Fibroblast of peridontal ligament (primary cell): Measurements from ENCODE around the gene ASB1.

Experiments
- DNase-seq: peaks from one replicate; pipeline ENCODE4 v3.0.0-alpha.2; 2010; ENCODE audit errors: extremely low read depth

ASB1 gene

GRCh38 chr2:238467062-238467461, 40.3 kb downstream of the ASB1 start:
- DNase-seq = no peak

DNA sequence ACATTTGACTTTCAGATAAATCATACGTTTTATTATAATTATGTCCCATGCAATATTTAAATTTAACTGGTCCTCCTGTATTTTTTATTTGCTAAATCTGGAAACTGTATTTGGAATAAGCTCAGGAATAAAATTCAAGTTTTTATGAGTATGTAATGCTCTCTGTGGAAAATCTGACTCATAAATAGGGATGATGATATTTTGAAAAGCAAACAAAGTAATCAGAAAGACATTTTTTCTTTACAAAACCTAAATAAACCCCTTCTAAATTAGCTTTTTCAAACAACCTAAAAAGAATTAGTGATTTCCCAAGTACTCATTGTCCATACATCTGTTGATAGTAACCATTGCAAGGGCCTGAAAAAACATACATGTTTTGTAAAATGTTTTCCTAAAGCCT, 41.1 kb downstream of the ASB1 start:
- DNase-seq = peak; percentile 81

DNA sequence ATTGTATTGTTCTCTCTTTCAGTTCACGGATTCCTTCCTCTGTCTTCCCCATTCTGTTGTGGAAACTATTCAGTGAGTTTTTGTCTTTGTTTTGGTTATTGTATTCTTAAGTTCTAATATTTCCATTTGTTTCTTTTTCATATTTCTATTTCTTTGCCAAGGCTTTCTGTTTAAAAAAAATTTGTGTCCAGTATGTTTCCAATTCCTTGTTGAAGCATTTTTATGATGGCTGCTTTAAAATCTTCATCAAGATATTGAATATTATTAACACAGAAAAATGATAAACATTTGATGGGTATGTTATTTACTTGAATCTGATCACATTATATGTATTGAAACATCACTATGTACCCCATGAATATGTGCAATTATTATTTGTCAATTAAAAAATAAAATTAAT, 42.4 kb downstream of the ASB1 start:
- no peak for DNase-seq

DNA sequence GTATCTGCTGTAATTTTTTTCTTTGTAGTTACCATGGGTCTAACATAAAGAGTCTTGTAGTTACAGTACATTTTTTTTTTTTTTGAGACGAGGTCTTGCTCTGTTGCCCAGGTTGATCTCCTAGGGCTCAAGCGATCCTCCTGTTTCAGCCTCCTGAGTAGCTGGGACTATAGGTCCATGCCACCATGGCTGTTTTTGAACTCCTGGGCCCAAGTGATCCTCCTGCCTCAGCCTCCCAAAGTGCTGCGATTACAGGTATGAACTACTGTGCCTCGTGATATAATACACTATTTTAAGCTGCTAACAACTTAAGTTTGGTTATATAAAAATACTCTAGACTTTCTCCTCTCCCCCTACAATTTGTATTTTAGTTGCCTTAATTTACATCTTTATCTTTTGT, 46.3 kb downstream of the ASB1 start:
- no peak for DNase-seq

GRCh38 chr2:238473523-238473922, 46.8 kb downstream of the ASB1 start:
- DNase-seq = no peak

DNA sequence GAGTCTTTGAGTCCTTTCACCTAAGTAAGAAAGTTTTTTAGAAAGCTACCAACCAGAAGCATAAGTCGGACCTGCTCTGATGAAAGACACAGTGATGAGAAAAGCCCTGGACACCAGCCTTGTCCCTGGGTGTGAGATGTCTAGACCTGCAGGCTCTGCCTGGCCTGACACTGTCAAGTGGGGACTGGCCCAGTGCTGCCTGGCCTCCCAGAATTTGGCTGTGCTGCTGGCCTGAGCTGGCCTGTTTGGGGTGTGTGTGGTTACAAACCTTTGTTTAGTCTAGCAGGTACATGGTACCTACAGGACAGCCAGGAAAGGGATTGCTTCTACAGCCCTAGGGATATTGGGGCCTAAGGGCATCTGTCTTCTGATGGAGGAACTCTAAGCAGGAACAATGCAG, 48.3 kb downstream of the ASB1 start:
- no peak for DNase-seq

- no peak for DNase-seq
Observed at GRCh38 chr2:238475566-238475965, 48.8 kb downstream of the ASB1 start.

- no peak for DNase-seq
Observed at GRCh38 chr2:238476258-238476657, 49.5 kb downstream of the ASB1 start.

DNA sequence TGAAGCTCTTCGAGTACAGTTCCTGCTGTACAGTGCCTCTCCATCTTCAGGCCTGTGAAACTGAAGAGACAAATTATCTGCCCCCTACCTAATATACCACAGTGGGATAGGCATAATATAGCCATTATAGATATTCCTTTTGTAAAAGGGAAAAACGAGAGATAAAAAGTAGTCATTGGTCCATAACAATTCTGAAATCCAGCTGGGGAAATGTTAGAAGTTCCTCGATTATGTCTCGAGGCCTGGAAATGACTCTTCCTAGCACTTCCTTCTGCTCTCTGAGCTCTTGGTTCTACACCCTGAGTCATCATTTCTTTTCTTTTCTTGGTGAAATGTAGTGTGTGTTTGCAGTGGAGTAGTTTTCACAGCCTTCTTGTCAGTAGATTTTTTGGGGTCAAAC, 51.5 kb downstream of the ASB1 start:
- DNase-seq = no peak

- DNase-seq = no peak
Observed at GRCh38 chr2:238479847-238480246, 53.1 kb downstream of the ASB1 start.

GRCh38 chr2:238483021-238483420, 56.3 kb downstream of the ASB1 start:
- DNase-seq = no peak

GRCh38 chr2:238483656-238484055, 56.9 kb downstream of the ASB1 start:
- no peak for DNase-seq

GRCh38 chr2:238484522-238485452, 58.1 kb downstream of the ASB1 start:
- no peak for DNase-seq

DNA sequence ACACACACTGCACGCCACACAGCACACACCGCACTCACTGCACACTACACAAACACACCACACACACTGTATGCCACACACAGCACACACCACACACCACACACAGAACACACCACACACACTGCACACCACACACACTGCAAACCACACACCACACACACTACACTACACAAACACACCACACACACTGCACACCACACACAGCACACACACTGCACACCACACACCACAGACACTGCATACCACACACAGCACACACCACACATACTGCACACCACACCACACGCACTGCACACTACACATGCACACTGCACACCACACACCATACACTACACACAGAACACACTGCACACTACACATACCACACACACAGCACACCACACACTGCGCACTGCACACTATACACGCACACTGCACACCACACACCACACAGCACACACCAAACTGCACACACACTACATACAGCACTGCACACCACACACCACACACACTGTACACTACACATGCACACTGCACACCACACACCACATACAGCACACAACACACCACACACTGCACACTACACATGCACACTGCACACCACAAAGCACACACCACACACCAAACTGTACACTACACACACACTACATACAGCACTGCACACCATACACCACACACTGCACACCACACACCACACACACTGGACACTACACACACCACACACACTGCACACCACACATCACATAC, 59.6 kb downstream of the ASB1 start:
- DNase-seq = no peak

DNA sequence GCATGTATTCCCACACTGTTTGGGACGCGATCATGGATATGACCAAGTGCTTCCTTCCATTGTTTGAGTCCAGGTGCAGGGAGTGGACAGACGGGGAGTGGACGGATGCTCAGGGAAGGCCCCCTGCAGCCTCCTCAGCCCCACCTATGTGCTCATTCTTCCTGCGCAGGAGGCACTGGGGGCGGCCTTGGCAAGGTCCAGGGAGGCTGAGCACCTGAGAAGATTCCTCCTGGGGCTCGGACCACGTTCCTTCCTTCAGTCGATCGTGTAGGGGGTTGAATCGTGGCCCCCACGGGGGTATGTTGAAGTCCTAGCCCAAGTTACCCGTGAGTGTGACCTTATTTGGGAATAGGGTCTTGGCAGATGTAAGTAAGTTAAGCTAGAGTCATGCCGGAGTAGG, 60.4 kb downstream of the ASB1 start:
- no peak for DNase-seq

- no peak for DNase-seq
Observed at GRCh38 chr2:238487652-238488346, 61.1 kb downstream of the ASB1 start.

DNA sequence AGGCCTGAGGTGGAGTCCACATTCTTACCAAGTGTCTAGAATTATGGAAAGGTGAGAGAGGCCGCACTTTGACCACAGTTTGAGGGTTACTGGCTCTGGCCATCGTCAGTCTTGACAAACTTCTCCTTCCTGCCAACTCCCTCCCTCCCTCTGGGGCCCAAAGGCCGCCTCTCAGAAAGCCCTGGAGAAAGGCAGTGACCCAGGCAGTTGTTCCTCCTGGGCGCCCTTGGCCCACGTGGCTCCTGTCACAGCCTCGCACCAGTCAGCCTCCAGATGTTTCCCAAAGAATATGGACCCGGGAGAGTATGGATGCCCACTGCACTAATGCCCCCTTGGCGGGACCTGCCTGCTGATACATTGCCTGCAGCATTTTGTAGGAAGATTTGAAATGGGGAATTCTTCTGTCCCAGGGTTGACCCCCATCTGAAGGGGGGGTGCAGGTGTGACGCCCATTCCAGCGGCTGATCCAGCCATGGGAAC, 61.7 kb downstream of the ASB1 start:
- no peak for DNase-seq

DNA sequence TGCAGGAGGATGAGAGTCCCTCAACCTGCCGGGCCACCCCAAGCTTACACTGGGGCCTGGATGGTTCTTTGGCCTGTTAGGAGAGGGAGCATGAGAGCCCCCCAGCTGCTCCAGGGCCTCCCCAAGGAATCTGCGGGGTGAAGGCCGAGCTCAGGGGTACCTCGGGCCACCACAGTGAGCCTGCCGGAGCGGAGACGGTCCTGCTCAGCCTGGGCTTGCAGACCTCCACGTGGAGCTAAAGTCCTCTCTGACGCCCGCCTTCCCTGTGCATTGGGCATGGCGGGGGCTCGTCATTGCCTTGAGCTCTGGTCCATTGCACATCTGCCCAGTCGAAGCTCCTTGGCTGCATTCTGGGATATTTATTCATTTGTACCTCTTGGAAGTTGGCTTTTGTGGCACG, 62.7 kb downstream of the ASB1 start:
- DNase-seq = no peak

GRCh38 chr2:238489896-238490295, 63.2 kb downstream of the ASB1 start:
- DNase-seq = no peak

DNA sequence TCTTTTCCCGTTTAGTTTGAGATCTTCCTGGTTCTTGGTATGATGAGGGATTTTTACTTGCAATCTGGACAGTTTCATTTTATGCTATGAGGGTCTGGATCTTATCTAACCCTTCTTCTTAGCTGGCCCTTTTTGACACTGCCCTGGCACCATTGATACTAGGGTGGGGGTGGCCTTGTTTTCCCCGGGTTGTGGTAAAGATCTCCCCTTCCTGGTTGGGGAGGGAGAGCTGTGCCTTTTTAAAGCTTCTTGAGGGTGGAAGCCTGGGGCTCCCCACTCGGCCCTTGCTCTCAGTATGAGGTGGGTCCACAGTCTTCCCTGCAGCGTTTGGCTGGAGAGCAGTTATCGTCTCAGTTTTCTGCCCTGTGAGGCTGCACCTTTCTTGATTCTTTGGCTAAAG, 66.1 kb downstream of the ASB1 start:
- DNase-seq = no peak

DNA sequence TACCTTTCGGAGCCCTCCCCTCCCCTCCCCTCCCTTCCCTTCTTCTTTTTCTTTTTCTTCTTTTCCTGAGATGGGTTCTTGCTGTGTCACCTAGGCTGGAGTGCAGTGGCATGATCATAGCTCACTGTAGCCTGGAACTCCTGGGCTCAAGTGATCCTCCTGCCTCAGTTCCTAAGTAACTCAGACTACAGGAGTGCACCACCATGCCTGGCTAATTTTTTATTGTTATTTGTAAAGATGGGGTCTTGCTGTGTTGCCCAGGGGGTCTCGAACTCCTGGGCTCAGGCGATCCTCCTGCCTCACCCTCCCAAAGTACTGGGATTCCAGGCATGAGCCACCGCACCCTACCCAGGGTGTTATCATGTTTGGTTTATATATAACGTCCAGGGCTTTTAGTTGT, 66.7 kb downstream of the ASB1 start:
- DNase-seq = no peak

GRCh38 chr2:238493880-238494572, 67.3 kb downstream of the ASB1 start:
- no peak for DNase-seq
